GM21515 (cell line): ENCODE results near the gene SLC16A8.

ENCODE experiments used
- ATAC-seq: cut with Tn5 transposase; IDR thresholded peaks from one replicate; pipeline ENCODE4 v1.9.1; 2021; ENCODE audit not compliant: unreplicated experiment

The SLC16A8 gene

DNA sequence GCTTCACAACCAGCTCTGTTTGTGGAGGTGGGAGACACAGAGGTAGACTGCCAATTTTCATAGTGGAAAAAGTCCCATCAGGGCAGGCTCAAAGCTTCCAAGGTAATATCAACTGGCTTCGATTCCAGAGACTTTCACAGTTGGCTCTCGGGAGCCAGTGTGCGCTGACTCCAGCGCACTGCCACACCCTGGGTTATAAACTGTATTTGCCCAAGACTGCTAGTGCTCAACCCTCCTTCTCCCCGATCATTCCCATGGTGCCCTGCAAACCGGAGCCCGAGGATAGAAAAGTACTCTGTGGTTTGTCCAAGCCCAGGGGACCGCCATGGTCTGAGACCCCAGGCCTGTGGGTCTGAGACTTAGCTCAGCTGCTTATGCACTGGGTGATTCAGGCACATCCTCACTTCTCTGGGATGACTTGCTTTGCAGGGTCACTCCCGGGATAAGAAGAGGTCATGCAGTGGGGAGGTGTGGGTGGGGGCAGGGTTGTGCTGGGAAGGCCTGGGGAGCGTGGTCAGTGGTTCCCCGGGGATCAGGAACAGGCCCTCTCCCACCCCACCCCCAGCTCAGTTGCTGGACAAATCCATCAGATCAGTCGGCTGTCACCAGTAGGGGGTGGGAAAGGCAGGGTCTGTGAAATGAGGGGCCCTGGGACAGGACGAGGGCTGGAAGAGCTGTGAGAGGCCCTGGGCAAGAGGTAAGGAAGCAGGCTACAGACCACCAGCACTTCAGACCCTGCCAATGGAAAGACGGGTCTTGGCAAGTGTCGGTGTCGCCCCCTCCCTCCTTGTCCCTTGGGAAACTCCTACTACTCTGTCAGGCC lies 53.5 kb downstream of the SLC16A8 start:
- ATAC-seq, result no peak

DNA sequence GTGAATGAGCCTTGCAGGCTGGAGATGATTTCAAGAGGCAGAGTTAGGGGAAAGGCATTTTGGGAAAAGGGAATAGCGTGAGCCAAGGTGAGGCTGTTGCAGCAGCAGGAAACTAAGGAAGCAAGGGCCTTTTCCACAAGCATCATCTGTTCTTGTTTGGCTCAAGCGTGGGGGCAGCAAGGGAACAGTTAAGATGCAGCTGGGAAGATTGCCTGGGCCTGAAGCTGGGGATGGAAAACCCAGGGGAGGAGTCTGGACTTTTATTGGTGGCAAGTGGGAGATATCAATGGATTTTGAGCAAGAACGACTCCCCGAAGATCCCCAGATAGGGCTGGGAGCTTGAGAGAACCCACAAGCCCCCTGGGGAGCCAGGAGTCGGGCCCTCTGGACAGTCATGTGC lies 54.1 kb downstream of the SLC16A8 start:
- ATAC-seq, result no peak

- ATAC-seq, result no peak
Observed at GRCh38 chr22:38029370-38029769, 54.6 kb downstream of the SLC16A8 start.

DNA sequence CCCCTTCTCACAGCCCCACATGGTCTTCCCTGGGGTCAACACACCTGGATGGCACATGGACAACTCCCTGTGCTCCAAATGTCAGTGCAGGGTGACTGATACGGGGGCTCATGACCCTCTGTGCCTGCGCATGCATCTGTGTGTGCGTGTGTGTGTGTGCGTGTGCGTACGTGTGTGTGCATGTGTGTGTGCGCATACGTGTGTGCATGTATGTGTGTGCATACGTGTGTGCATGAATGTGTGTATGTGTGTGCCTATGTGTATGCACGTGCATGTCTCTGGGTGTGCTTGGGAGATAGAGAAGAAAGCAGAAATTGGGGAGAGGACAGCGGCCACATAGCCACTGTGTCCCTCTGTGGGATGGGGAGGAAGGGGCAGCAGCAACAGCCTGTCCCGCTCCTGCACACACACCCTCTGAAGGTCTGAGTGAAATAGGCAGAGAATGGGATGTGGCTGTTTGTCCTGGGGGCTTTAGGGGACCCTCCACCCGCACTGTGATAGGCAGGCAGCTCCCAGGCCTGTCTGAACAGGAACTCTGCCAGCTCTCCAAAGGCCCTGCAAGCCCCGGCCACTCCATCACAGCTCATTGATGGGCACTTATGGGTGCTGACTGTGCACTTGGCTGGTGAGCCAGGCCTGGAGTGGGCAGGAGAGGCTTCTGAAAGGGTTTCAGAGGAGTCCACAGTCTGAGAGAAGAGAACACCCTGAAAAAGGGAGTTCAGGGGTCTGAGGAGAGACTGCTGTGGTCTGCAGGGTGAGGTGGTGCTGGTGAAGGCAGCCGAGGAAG lies 55.4 kb downstream of the SLC16A8 start:
- no peak for ATAC-seq
